Trophoblast cell (in vitro differentiated cells and primary cell): Measurements from ENCODE around the gene POU2AF1.
"Not testable (repeated sequence)": the region's sequence is repeated elsewhere in the genome, so short reads cannot be mapped to it uniquely, and the experiment has no call there.

ENCODE experiments used
- DNase-seq, 2 donors: peaks; one replicate each; pipeline ENCODE4 v3.0.0-alpha.2; 2016
- H2AFZ ChIP-seq: 2 replicates; pipeline ENCODE4 v1.6.1; 2013; ENCODE audit warnings: low read length, moderate library complexity, mild to moderate bottlenecking; ENCODE audit not compliant: insufficient read depth, poor library complexity
- H2AK5ac ChIP-seq: 2 replicates; pipeline ENCODE4 v1.6.1; 2013; ENCODE audit warnings: mild to moderate bottlenecking, low read length
- H2BK120ac ChIP-seq: 2 replicates; pipeline ENCODE4 v1.6.1; 2013; ENCODE audit warnings: low read length, mild to moderate bottlenecking, moderate library complexity; ENCODE audit not compliant: insufficient read depth, poor library complexity
- H2BK12ac ChIP-seq: 2 replicates; pipeline ENCODE4 v1.6.1; 2013; ENCODE audit warnings: mild to moderate bottlenecking, low read length, moderate library complexity
- H2BK5ac ChIP-seq: 2 replicates; pipeline ENCODE4 v1.6.1; 2013; ENCODE audit warnings: low read length, low read depth, moderate library complexity, mild to moderate bottlenecking; ENCODE audit not compliant: poor library complexity
- H3K14ac ChIP-seq: 2 replicates; pipeline ENCODE4 v1.6.1; 2013; ENCODE audit warnings: mild to moderate bottlenecking, low read length
- H3K18ac ChIP-seq: 2 replicates; pipeline ENCODE4 v1.6.1; 2013; ENCODE audit warnings: mild to moderate bottlenecking, low read length
- H3K23ac ChIP-seq: 2 replicates; pipeline ENCODE4 v1.6.1; 2013; ENCODE audit warnings: low read length
- H3K27ac ChIP-seq: 2 replicates; pipeline ENCODE4 v1.5.1; 2013; ENCODE audit warnings: low read depth, mild to moderate bottlenecking, inconsistent platforms, low read length, moderate library complexity
- H3K27me3 ChIP-seq: 2 replicates; pipeline ENCODE4 v1.6.1; 2013; ENCODE audit warnings: inconsistent platforms, mild to moderate bottlenecking, low read length, moderate library complexity; ENCODE audit not compliant: insufficient read depth
- H3K36me3 ChIP-seq, 2 experiments: 1 replicate in 1 of 2; 2 replicates in 1 of 2; pipeline ENCODE4 v1.6.1; 2013; ENCODE audit warnings: low read length in 2 of 2, mild to moderate bottlenecking in 2 of 2, moderate library complexity in 1 of 2; ENCODE audit not compliant: insufficient read depth in 2 of 2, control insufficient read depth in 1 of 2
- H3K4ac ChIP-seq: 2 replicates; pipeline ENCODE4 v1.6.1; 2013; ENCODE audit warnings: low read depth, mild to moderate bottlenecking, low read length, moderate library complexity
- H3K4me1 ChIP-seq, 2 experiments: 1 replicate in 1 of 2; 2 replicates in 1 of 2; pipeline ENCODE4 v1.6.1; 2013; ENCODE audit warnings: low read length in 2 of 2, mild to moderate bottlenecking in 2 of 2, moderate library complexity in 1 of 2; ENCODE audit not compliant: insufficient read depth in 2 of 2, control insufficient read depth in 1 of 2
- H3K4me2 ChIP-seq: 2 replicates; pipeline ENCODE4 v1.6.1; 2013; ENCODE audit warnings: inconsistent platforms, mild to moderate bottlenecking, low read length, moderate library complexity
- H3K4me3 ChIP-seq: 2 replicates; pipeline ENCODE4 v1.5.1; 2013; ENCODE audit warnings: mild to moderate bottlenecking, low read depth, low read length, inconsistent platforms
- H3K79me1 ChIP-seq: one replicate; pipeline ENCODE4 v1.6.1; 2013; ENCODE audit warnings: low read length
- H3K79me2 ChIP-seq: 2 replicates; pipeline ENCODE4 v1.6.1; 2013; ENCODE audit warnings: low read length, mild to moderate bottlenecking; ENCODE audit not compliant: control insufficient read depth, insufficient read depth, poor library complexity
- H3K9ac ChIP-seq: 2 replicates; pipeline ENCODE4 v1.6.1; 2013; ENCODE audit warnings: mild to moderate bottlenecking, low read length
- H3K9me3 ChIP-seq: 2 replicates; pipeline ENCODE4 v1.6.1; 2013; ENCODE audit warnings: low read depth, mild to moderate bottlenecking, control low read depth, inconsistent platforms, low read length; ENCODE audit not compliant: insufficient read depth
- H4K12ac ChIP-seq: 2 replicates; pipeline ENCODE4 v1.6.1; 2013; ENCODE audit warnings: low read depth, mild to moderate bottlenecking, low read length, moderate library complexity
- H4K8ac ChIP-seq: 2 replicates; pipeline ENCODE4 v1.6.1; 2013; ENCODE audit warnings: low read depth, mild to moderate bottlenecking, low read length, moderate library complexity
- H4K91ac ChIP-seq: one replicate; pipeline ENCODE4 v1.6.1; 2013; ENCODE audit warnings: low read depth, mild to moderate bottlenecking, low read length, moderate library complexity
- WGBS: extraction: QIAGEN DNeasy Blood & Tissue Kit; methylation state at CpG from one replicate; pipeline ENCODE4 v1.1.7; 2013; ENCODE audit warnings: missing lambda C conversion rate; ENCODE audit not compliant: insufficient read length, insufficient coverage; ENCODE audit errors: extremely low coverage; 5-methylcytosine and 5-hydroxymethylcytosine counted together

POU2AF1 gene

DNA sequence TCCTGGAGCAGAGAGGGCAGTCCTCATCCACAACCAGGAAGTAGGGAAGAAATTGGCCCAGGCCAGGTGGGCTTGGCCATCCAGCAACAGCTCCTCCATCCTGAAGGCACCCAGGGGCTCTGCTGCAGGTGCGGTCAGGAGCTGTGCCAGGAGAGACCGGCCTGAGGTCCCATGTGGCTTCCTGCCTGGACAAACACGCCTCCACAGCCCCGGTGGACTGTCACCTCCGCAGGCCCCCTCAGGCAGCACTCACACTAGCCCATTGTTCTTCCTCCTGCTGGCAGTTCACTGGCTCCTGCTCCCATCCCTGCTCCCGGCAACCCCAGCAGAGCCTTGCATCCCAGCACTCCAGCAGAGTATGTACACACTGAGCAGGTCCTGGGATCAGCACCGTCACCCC, 16.0 kb upstream of the POU2AF1 start:
- Histone ChIP-seq H3K4me1 (no peaks in the 10 kb centered on the region), H3K9ac (no peak overlapping the region), H4K8ac (no peak overlapping the region), H3K14ac (no peak overlapping the region), H3K79me1 (no peaks in the 10 kb centered on the region), H3K4me2 (no peak overlapping the region), H2AFZ (no peak overlapping the region), H3K4ac (no peak overlapping the region), H2BK5ac (no peak overlapping the region), H3K36me3 (no peaks in the 10 kb centered on the region), H3K23ac (no peak overlapping the region), H3K9me3 (no peaks in the 10 kb centered on the region), H3K18ac (no peak overlapping the region), H3K27ac (no peak overlapping the region), H3K4me3 (no peak overlapping the region), H3K27me3 (no peaks in the 10 kb centered on the region), H2BK12ac (no peak overlapping the region), H3K79me2 (no peaks in the 10 kb centered on the region), H4K91ac (no peak overlapping the region), H2AK5ac (no peak overlapping the region), H4K12ac (no peak overlapping the region), H2BK120ac (no peak overlapping the region)
- no CpG with 5 or more reads among the region's 7 CpGs for WGBS
- DNase-seq, result no peak

DNA sequence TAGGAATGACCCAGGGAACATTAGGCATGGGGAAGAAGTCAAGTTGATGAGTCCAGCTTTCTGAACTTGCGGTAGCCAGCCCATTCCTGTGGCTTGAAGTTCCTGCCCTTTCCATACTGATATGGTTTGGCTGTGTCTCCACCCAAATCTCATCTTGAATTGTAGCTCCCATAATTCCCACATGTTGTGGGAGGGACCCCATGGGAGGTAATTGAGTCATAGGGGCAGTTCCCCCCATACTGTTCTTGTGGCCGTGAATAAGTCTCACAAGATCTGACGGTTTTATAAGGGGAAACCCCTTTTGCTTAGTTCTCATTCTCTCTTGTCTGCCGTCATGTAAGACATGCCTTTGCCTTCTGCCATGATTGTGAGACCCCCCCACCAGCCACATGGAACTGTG, 15.1 kb upstream of the POU2AF1 start:
- H4K8ac ChIP-seq, H2AFZ ChIP-seq, H3K4ac ChIP-seq, H3K79me1 ChIP-seq, DNase-seq, H3K23ac ChIP-seq, H3K36me3 ChIP-seq, H3K27ac ChIP-seq, H3K18ac ChIP-seq, H3K4me2 ChIP-seq, H3K79me2 ChIP-seq, H4K12ac ChIP-seq, H3K14ac ChIP-seq, H3K9ac ChIP-seq, H2AK5ac ChIP-seq, H3K4me1 ChIP-seq, H3K9me3 ChIP-seq, H3K4me3 ChIP-seq, H3K27me3 ChIP-seq, H4K91ac ChIP-seq, H2BK120ac ChIP-seq, H2BK12ac ChIP-seq, H2BK5ac ChIP-seq: not testable (repeated sequence)
- WGBS, result no CpG with 5 or more reads among the region's 4 CpGs

DNA sequence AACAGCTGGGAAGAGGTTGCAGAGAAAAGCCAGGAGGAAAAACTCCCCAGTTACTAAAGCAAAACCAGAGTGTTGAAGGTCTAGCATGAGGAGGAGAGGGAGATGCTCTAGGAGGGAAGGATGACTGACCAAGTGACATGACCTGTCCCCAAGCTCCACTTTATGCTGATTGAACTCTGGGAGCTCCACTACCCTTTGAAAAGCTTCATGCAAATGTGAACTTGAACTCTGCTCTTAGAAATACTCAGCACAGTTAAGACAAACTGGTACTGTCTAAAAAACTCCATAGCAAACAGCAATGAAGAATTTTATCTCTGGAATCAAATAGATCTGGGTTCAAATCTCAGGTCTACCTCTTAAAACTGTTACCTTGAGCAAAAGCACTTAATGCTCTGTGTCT, 14.5 kb upstream of the POU2AF1 start:
- Histone ChIP-seq H3K18ac (no peak overlapping the region), H4K8ac (no peak overlapping the region), H3K14ac (no peak overlapping the region), H2AFZ (no peak overlapping the region), H2BK5ac (no peak overlapping the region), H3K4me3 (no peak overlapping the region), H3K27me3 (no peaks in the 10 kb centered on the region), H3K79me1 (no peaks in the 10 kb centered on the region), H3K4ac (no peak overlapping the region), H2AK5ac (no peak overlapping the region), H3K36me3 (no peaks in the 10 kb centered on the region), H3K4me1 (peaks cover 1 to 2% of the 10 kb centered on the region in 2 experiments), H2BK120ac (no peak overlapping the region), H3K23ac (no peak overlapping the region), H3K27ac (no peak overlapping the region), H4K91ac (no peak overlapping the region), H2BK12ac (no peak overlapping the region), H3K4me2 (no peak overlapping the region), H3K9me3 (no peaks in the 10 kb centered on the region), H4K12ac (no peak overlapping the region), H3K79me2 (no peaks in the 10 kb centered on the region), H3K9ac (no peak overlapping the region)
- DNase-seq, result no peak

DNA sequence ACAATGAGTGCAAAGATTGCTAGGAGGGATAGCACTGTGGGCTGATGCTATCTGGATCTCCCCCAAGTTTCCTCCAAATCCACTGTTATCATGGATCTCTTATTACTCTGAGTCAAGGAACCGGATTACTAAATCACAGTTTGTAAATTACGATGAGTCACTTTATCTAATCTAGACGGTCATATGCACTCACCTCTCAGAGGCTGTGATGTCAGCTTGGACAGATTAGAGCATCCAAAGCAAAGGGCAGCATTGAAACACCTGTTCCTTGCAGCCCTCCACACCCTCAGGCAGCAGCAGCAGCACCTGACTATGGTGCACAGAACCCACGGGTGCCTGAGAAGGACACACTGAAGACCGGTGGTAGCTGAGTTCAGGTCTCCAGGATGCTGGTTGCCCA, 14.0 kb upstream of the POU2AF1 start:
- no peaks in the 10 kb centered on the region for H3K27me3 ChIP-seq
- no peak overlapping the region for H3K23ac ChIP-seq
- no peak overlapping the region for H2BK12ac ChIP-seq
- no peak overlapping the region for H3K4me2 ChIP-seq
- H4K12ac ChIP-seq, result no peak overlapping the region
- no peaks in the 10 kb centered on the region for H3K79me1 ChIP-seq
- H3K4me3 ChIP-seq, result no peak overlapping the region
- H3K18ac ChIP-seq, result no peak overlapping the region
- H4K8ac ChIP-seq, result no peak overlapping the region
- no peak overlapping the region for H2BK120ac ChIP-seq
- no peak overlapping the region for H3K14ac ChIP-seq
- WGBS, result no CpG with 5 or more reads among the region's 5 CpGs
- no peaks in the 10 kb centered on the region for H3K9me3 ChIP-seq
- DNase-seq, result peak; percentile 28 to 54
- H2AFZ ChIP-seq, result no peak overlapping the region
- H4K91ac ChIP-seq, result no peak overlapping the region
- H3K79me2 ChIP-seq, result no peaks in the 10 kb centered on the region
- no peaks in the 10 kb centered on the region for H3K36me3 ChIP-seq
- no peak overlapping the region for H3K4ac ChIP-seq
- H2BK5ac ChIP-seq, result no peak overlapping the region
- peaks cover 4% of the 10 kb centered on the region in 2 experiments for H3K4me1 ChIP-seq
- H2AK5ac ChIP-seq, result no peak overlapping the region
- no peak overlapping the region for H3K27ac ChIP-seq
- no peak overlapping the region for H3K9ac ChIP-seq
